GM12878 (cell line): ENCODE results near the gene CBLN1.

Source experiments
- EGR1 ChIP-seq, 2 experiments: IDR thresholded peaks; 1 replicate in 1 of 2; 2 replicates in 1 of 2; pipeline ENCODE4 v1.6.1; 2011 to 2012; ENCODE audit warnings: low read depth in 2 of 2, low read length in 2 of 2, borderline replicate concordance in 1 of 2, mild to moderate bottlenecking in 1 of 2, moderate library complexity in 1 of 2
- ZNF622 ChIP-seq: fragments of 450-650 bp; IDR thresholded peaks from 2 replicates; pipeline ENCODE4 v1.6.1; 2017; ENCODE audit warnings: mild to moderate bottlenecking, inconsistent platforms

- TF ChIP-seq ZNF622 (no peak), EGR1 (IDR thresholded peaks at IDR 0.05; ENCODE audit: borderline replicate concordance in 1 of 2, low read depth in 2 of 2, low read length in 2 of 2) (no peak)
Measured at GRCh38 chr16:49324703-49325102, 43.1 kb upstream of the CBLN1 start.
